ENCODE results near the gene ACHE.

The ACHE gene

DNA sequence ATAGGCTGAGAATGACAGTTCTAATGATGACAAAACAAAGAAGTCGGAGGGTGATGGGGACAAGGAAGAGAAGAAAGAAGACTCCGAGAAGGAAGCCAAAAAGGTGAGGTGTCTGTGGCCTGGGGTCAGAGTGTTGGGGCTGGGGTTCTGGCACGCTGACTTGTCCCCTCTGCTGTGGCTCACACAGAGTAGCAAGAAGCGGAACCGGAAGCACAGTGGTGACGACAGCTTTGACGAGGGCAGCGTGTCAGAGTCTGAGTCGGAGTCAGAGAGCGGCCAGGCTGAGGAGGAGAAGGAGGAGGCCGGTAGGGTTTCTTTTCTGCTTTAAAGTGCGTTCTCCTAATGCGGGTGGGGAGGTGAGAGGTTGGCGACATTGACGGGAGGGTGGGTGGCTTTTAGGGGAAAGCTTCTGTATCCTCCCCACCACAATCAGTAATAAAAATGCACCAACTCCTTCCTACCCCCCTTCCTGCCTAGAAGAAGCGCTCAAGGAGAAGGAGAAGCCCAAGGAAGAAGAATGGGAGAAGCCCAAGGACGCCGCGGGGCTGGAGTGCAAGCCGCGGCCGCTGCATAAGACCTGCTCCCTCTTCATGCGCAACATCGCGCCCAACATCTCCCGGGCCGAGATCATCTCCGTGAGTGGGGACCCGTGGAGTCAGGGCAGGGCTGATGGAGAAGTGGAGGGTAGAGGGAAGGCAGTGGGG lies 10.8 kb downstream of the ACHE start:
- no peak for DNase-seq (ENCODE audit: low read depth in 2 of 2)

DNA sequence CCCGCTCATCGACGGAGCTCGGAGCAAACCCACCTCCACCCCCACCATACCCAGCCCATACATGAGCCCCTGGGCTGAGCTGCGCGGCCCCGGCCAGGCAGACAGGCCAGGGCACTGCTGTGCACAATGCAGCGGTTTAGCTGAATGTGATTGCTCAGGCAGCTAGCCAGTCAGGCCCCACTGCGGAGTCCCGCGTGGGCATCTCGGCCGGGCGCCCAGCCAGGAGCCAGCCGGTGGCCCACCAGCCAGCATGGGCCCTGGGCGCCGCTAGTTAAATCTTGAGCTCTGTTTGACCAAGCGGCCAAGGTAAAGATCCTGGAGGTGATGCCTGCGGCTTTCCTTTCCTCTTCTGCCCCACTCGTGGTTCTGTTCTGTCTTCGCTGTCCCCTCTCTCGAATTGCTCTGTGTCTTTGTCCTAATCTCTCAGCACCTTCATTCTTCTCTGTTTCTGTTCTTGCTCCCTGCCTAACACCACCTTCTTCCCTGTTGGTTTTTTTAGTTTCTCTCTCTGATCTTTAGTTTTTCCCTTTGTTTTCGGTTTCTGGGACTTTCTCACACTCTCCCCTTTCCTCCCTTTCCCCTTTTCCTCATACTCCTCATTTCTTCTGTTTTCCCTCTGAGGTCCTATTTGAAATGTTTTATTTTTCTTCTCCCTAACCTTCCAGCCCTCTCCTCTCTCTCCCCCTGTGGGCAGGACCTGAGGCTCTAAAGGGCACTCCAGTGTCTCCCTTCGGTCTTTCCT lies 12.7 kb downstream of the ACHE start:
- DNase-seq (ENCODE audit: low read depth in 2 of 2): no peak

DNA sequence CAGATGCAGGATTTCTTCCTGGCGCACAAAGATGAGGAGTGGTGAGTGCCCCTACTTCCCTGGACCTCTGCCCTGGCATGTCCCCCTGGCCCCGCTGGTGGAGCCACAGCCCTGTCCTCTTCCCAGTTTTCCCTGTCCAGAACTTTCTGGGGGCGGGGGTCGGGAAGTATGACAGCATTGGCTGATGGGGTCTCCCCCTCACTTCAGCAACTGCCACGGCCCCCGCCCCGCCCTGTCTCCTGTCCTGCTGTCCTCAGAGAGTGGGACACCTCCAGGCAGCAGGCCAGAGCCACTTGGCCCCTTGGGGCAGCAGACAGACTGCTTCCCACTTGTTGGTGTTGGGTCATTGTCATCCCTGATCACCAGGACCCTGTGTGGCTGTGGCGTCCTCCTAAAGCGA lies 13.5 kb downstream of the ACHE start:
- no peak for DNase-seq (ENCODE audit: low read depth in 2 of 2)

DNA sequence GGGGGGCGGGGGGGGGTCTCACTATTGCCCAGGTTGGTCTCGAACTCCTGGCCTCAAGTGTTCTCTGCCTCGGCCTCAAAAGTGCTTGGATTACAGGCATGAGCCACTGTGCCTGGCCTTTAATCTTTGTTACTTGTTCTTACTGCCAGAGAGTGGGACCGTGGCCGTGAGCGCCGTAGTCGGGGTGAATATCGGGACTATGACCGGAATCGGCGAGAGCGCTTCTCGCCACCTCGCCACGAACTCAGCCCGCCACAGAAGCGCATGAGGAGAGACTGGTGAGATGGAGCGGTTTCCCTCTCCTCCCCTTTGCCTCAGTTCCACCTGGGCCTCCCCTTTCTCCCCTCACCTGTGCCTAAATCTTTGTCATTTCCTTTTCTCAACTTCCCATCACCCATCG lies 14.6 kb downstream of the ACHE start:
- DNase-seq (ENCODE audit: low read depth in 2 of 2): no peak

DNA sequence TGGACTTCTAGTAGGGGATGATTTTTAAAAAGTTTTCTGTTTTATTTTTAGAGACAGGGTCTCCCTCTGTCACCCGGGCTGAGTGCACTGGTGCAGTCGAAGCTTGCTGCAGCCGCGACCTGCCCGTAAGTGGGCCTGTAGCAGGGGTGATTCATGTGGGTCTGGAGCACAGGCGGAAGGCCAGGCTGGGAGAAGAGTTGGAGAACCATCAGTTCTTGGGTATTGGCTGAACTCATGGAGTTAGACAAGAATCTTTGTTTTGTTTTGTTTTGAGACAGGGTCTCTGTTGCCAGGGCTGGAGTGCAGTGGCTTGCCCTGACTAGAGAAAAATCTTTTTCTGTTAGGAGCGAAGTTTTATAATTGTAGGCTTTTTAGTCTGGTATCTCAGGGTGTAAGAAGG lies 15.0 kb downstream of the ACHE start:
- no peak for DNase-seq (ENCODE audit: low read depth in 2 of 2)

DNA sequence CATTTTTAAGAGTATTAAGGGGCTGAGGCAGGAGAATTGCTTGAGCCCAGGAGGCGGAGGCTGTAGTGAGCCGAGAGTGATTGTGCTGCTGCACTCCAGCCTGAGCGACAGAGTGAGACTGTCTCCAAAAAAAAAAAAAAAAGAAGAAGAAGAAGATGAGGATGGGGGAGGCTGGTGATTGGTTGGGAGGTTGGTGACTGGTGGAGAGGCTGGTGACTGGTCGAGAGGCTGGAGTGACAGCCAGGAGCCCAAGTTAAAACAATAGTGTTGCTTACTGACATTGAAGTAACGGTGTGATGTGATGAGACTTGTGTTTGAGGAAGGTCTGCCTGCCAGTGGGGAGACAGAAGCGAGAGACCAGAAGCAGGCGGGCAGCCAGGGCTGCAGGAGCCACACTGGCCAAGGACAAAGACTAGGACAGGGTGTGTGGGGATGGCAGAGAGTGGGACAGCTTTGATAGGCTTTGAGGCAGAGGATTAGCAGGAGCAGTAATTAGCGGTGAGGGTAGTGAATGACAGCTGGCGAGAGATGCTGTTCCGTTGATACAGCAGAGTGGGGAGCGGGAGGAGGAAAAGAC lies 15.9 kb downstream of the ACHE start:
- no peak for DNase-seq (ENCODE audit: low read depth in 2 of 2)

DNA sequence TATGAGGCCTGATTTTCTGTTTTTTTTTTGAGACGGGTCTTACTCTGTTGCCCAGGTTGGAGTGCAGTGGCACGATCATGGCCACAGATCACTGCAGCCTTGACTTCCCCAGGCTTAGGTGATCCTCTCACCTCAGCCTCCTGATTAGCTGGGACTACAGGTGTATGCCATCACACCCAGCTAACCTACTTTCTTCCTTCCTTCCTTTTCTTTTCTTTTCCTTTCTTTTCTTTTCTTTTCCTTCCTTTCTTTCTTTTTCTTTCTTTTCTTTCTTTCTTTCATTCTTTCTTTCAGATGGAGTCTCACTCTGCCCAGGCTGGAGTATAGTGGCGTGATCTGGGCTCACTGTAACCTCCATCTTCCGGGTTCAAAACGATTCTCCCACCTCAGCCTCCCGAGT lies 17.0 kb downstream of the ACHE start:
- no peak for DNase-seq (ENCODE audit: low read depth in 2 of 2)

DNA sequence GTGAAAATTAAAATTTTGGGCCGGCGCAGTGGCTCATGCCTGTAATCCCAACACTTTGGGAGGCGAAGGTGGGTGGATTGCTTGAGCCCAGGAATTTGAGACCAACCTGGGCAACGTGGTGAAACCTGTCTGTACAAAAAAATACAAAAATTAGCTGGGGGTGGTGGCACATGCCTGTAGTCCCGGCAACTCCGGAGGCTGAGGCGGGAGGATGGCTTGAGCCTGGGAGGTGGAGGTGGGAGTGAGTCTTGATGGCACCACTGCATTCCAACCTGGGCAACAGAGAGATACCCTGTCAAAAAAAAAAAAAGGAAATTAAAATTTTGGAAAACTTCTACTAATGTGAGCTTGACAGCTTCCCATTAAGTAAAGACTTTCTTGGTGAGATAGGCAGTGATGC lies 17.7 kb downstream of the ACHE start:
- no peak for DNase-seq (ENCODE audit: low read depth in 2 of 2)

DNA sequence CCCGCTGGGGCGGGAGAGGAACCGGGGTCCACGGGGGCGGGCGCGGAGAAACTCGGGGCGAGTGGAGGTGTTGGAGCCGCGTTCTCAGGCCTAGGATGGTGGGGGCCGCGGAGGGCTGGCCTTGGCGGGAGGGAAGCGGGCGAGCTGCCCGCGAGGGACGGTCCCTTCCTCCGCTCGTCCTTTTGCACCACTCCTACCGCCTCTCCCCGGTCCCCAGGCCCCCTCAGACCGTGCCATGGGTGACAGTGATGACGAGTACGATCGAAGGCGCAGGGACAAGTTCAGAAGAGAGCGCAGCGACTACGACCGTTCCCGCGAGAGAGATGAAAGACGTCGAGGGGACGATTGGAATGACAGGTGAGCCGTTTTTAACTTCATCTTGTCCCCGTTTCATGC lies 20.3 kb downstream of the ACHE start:
- no peak for DNase-seq (ENCODE audit: low read depth in 2 of 2)

DNA sequence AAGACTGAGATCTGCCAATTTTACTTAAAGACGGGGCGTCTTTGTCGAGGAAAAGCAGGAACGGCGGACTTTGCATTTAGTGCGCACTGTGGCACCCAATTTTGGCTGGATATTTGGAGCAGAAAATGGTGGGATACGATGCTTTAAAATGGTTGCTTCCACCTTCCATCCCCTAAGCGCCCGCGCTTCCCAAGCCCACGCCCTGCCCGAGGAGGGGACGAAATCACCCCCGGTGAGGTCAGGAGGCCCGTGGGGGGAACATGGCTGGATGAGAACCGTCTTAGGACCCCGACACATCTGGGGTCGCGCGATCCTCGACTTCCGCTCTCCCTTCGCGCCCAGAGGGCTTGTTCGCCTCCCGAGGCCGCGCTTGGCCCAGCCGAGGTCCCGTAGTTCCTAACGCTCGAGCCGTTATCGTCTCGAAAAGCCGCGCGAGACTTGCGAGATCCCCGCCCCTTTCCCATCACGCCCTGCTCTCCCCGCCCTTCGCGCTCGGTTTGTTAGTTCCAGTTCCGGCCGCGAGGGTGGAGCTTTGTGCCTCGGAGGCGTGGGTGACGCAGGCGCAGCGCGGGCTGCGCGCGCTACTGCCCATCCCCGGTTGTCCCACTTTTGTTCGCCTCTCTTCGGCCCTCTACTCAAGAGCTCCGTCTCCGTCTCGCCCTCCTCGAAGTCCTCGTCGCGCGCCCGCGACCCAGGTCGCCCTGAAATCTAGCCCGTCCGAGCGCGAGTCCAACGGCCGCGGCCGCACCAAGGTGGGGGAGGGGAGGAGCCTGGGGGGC lies 20.9 kb downstream of the ACHE start, which contains the start of gene SRRT:
SRRT (plus strand) TSS at position 527 of the 779 bp plus-strand sequence. CDS start 488 bp downstream, outside the sequence.
- peak; percentile 97 to 98 for DNase-seq (ENCODE audit: low read depth in 2 of 2)

DNA sequence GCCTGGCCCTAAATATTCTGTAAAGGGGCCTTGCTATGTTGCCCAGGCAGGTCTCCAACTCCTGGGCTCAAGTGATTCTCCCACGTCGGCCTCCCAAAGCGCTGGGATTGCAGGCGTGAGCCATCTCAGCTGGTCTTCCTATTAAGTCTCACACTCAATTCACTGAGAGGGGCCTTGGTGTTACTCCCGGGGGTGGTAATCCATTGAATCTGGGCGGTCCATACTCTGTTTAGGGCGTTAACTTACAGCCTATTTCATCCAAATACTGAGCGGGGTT lies 21.4 kb downstream of the ACHE start:
- no peak for DNase-seq (ENCODE audit: low read depth in 2 of 2)

DNA sequence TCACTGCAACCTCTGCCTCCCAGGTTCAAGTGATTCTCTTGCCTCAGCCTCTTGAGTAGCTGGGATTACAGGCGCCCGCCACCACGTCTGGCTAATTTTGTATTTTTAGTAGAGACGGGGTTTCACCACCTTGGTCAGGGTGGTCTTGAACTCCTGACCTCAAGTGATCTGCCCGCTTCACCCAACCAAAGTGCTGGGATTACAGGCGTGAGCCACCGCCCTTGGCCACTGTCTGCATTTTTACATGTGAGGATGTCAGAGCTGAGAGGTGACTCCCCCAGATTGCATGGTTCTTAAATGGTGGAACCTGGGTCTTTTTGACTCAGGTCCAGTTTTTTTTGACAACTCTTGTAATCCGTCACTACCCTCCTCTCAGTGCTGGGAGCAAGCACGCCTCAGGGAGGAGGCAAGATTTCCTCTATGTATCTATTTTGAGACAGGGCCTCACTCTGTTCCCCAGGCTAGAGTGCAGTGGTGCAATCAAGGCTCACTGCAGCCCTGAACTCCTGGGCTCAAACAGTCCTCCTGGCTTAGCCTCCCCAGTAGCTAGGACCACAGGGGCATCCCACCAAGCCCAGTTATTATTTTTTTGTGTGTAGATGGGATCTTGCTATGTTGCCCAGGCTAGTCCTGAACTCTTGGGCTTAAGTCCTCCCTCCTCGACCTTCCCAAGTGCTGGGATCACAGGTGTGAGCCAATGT lies 21.9 kb downstream of the ACHE start:
- DNase-seq (ENCODE audit: low read depth in 2 of 2): no peak

DNA sequence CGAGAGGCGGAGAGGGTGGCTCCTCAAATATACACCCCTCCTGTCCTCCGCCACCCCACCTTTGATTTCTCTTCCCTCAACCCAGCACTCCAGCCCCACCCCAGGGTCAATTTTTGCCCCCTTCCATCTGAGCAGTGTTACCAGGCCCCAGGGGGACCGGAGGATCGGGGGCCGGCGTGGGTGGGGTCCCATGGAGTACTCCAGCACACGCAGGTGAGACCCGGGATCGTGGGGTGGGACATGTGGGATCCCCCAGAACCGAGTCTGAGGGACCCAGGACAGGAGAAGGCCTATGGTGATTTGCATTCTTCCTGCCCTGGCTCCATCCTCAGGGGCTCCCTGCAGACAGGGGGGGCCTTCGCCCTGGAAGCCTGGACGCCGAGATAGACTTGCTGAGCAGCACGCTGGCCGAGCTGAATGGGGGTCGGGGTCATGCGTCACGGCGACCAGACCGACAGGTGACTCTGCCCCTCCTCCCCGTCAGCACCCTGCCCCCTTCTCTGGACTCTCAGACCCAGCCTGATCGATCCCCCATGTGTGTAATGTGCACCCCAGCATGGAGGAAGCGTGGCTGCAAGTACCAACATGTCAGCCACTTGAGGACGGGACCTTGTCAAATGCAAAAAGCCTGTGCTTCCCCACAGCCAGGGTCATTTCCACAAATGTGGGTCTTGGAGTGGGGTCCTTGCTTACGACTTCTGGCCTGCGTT lies 27.8 kb downstream of the ACHE start:
- DNase-seq (ENCODE audit: low read depth in 2 of 2): no peak

DNA sequence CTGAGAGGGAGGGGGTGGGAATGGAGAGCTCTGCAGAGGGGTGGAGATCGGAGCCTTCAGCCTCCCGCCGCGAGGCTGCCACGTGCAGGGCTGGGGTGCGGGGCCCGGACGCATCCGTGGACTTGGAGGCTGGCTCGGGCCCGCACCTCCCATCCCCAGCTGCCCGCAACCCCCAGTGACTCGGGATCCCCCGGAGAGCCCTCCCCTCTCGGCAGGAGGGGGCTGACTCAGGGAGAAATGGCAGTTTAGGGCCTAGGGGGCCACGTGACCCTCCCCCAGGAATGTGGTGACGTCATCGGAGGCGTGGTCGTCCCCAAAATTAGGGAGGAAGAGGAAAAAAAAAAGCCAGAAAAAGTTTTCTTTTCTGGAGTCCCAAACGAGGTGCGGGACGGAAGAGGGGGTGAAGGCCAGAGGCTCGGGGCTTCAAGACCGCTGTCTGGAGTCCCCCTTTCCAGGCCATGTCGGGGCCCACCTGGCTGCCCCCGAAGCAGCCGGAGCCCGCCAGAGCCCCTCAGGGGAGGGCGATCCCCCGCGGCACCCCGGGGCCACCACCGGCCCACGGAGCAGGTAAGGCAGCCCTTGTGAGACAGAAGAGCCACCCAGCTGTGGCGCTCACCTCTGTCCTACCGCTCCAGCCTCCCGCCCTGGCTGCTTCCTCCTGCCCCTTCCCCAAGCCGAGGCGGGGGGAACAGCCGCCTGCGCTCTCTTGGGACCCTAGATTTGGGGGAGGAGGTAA lies 28.5 kb downstream of the ACHE start, which contains the start of gene TRIP6:
TRIP6 (plus strand) TSS at position 348 of the 736 bp plus-strand sequence; CDS start at position 459, 111 bp downstream.
- DNase-seq (ENCODE audit: low read depth in 2 of 2): peak in 1 of 2 donors; percentile 45

DNA sequence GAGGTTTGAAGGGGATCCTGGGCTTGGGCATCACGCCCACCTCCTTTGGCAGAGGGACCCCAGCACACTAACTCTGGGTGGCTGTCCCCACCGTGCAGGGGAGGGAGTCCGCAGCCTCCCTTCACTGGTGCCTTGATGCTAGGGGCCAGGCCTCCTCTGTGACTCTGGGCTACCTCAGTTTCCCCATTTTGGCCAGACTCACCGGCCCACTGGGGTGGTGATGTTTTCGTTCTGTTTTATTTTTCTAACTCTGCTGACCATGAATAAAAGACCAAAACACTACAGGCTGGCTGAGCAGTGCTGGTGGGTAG lies 29.0 kb downstream of the ACHE start:
- no peak for DNase-seq (ENCODE audit: low read depth in 2 of 2)

DNA sequence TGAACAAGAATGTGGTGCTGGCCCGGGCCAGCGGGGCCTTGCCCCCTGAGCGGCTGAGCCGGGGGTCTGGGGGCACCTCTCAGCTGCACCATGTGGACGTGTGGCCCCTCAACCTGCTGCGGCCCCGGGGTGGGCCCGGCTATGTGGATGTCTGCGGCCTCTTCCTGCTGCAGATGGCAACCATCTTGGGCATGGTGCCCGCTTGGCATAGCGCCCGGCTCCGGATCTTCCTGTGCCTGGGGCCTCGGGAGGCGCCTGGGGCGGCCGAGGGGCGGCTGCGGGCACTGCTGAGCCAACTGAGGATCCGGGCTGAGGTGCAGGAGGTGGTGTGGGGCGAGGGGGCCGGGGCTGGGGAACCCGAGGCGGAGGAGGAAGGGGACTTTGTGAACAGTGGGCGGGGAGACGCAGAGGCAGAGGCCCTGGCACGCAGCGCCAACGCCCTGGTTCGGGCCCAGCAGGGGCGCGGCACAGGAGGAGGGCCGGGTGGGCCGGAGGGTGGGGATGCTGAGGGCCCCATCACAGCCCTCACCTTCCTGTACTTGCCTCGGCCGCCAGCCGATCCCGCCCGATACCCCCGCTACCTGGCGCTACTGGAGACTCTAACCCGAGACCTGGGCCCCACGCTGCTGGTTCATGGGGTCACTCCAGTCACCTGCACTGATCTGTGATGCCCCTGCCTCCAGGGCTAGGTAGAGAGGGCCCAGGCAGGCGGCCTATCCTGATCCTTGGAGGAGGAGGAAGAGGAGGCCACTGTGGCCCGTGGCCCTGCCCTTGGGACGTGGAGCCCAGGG lies 29.6 kb downstream of the ACHE start:
- DNase-seq (ENCODE audit: low read depth in 2 of 2): no peak

DNA sequence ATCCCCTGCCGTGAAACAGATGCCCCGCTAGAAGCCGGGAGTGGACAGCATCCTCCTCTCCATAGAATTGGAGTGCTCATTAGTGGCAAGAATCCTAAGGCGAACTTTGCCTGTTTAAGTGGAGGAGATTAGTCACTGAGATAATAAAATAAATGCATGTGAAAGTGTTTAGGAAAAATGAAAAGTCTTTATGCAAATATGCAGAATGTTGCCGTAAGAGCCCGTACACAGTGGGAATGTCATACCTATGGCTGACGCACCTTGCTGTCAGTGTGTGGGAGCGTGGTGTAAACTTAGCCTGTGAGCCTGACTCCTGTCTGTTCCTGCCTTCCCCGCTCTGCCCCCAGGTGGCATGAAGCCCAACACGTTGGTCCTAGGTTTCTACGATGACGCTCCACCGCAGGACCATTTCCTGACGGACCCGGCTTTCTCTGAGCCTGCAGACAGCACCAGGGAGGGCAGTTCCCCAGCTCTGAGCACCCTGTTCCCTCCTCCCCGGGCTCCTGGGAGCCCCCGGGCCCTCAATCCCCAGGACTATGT lies 30.2 kb downstream of the ACHE start:
- no peak for DNase-seq (ENCODE audit: low read depth in 2 of 2)

DNA sequence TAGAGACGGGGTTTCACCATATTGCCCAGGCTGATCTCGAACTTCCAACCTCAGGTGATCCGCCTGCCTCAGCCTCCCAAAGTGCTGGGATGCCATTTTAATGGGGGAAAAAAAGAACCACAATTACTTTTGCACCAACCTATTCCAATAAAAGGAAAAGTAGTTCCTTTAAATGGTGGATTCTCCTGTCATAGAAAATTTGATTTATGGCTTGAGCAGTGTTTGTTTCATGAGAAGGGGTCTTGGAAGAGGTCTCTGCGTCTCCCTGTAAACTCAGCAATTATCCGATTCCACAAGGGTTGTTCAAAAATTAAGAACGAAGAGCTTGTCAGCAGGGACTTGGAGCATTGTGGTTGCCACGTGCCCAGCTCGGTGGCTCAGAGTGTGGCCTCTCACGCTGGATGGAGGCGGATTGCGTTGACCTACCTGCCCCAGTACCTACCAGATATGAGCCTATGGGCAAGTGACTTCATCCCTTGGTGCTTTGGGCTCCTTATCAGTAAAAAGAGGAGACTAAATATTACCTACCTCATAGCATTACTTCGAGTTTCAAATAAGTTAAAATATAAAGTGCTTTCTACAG lies 31.3 kb downstream of the ACHE start:
- DNase-seq (ENCODE audit: low read depth in 2 of 2): no peak

DNA sequence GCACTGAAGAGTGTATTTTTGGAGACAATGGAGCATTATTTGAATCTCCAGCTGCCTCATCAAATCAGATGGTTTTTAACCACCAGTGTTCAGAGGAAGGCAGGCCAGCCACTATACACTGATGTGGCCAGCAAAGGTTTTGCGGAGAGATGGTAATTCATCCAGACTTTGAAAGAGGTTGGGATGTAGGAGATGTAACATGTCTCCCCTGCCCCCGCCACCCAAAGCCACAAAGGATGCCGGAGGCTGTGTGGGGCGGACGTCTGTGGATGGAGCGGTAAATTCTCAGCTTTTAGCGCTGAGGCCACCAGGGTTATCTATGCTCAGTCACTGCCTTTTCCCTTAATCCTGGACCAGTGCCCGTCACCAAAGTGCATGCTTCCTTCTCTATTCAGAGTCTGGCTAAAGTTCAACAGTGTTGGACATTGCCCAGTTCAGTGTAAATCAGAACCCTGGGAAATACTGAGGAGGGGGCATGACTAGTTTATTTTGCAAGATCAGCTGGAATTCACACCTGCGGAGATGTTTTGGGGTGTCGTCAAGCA lies 32.2 kb downstream of the ACHE start:
- no peak for DNase-seq (ENCODE audit: low read depth in 2 of 2)

Data from activated CD8-positive, alpha-beta memory T cell treated with anti-CD3 and anti-CD28 coated beads for 4 hours (primary cell).